Measurements from ENCODE around the gene ZNF324B.
A peak's percentile ranks its signal among the peaks of the same experiment; 100 is the strongest.
"Not testable (repeated sequence)": the region's sequence is repeated elsewhere in the genome, so short reads cannot be mapped to it uniquely, and the experiment has no call there.

Gene ZNF324B

GRCh38 chr19:58451358-58452101 lies at the start of gene ZNF324B:
TSS of gene ZNF324B (plus strand) at chr19:58451622. CDS start at chr19:58453702, 2,080 bp downstream.
- DNase-seq, result peak; percentile 95

- DNase-seq, result no peak
Observed at GRCh38 chr19:58401840-58402421, 49.5 kb upstream of the ZNF324B start.

GRCh38 chr19:58403920-58404478 lies 47.4 kb upstream of the ZNF324B start:
- not testable (repeated sequence) for DNase-seq

- no peak for DNase-seq
Observed at GRCh38 chr19:58406818-58407657, 44.4 kb upstream of the ZNF324B start.

GRCh38 chr19:58407658-58408151 lies 43.7 kb upstream of the ZNF324B start:
- DNase-seq, result no peak

GRCh38 chr19:58408152-58409009 lies 43.0 kb upstream of the ZNF324B start, which contains the start of gene ZNF584:
TSS of gene ZNF584 (plus strand) at chr19:58408649. CDS start at chr19:58409148, 499 bp downstream.
- DNase-seq, result peak; percentile 92 to 94

- peak in 1 of 2 experiments; percentile 11 for DNase-seq
Observed at GRCh38 chr19:58409010-58409790, 42.2 kb upstream of the ZNF324B start.

GRCh38 chr19:58416604-58417003 lies 34.8 kb upstream of the ZNF324B start:
- no peak for DNase-seq

GRCh38 chr19:58417071-58417470 lies 34.4 kb upstream of the ZNF324B start:
- no peak for DNase-seq

GRCh38 chr19:58428617-58429016 lies 22.8 kb upstream of the ZNF324B start:
- DNase-seq, result no peak

GRCh38 chr19:58429745-58430144 lies 21.7 kb upstream of the ZNF324B start:
- no peak for DNase-seq

- DNase-seq, result no peak
Observed at GRCh38 chr19:58434217-58434616, 17.2 kb upstream of the ZNF324B start.

- peak; percentile 92 to 93 for DNase-seq
Observed at GRCh38 chr19:58439576-58440554, 11.6 kb upstream of the ZNF324B start, which contains the start of gene ZNF132. TSS of gene ZNF132 (minus strand) at chr19:58440153. CDS start at chr19:58439821, 332 bp downstream.

GRCh38 chr19:58440556-58440955 lies 10.9 kb upstream of the ZNF324B start:
- DNase-seq, result no peak

- DNase-seq, result not testable (repeated sequence)
Observed at GRCh38 chr19:58442986-58443385, 8.4 kb upstream of the ZNF324B start.

GRCh38 chr19:58448860-58449259 lies 2.6 kb upstream of the ZNF324B start:
- DNase-seq, result not testable (repeated sequence)

GRCh38 chr19:58449980-58450379 lies 1.4 kb upstream of the ZNF324B start:
- DNase-seq, result not testable (repeated sequence)

GRCh38 chr19:58450856-58451357 lies 515 bp upstream of the ZNF324B start:
- DNase-seq, result no peak

GRCh38 chr19:58453743-58454142 lies 2.3 kb downstream of the ZNF324B start:
- DNase-seq, result no peak

Data from activated CD4-positive, alpha-beta T cell treated with anti-CD3 and anti-CD28 coated beads, Interleukin-2, amount 50 U/mL, for 4 hours (primary cell).